A549 (cell line): ENCODE data around the gene UCP3. TPM values are rescaled to one million over a fixed set of nuclear protein-coding genes. Genes with fewer than 3 reads are reported as not detected.

Source experiments
- ATAC-seq, 2 experiments: fragments of 200-7000 bp in 1 of 2; fragments of >200 bp in 1 of 2; cut with Nextera tagmentation in 1 of 2; cut with Tn5 transposase in 1 of 2; 3 replicates each; pipeline versions ENCODE4 v1.8.0 to v1.9.1; 2018 to 2020; ENCODE audit warnings: mild to moderate bottlenecking in 1 of 2, moderate library complexity in 1 of 2
- CTCF ChIA-PET: fragments of 300-600 bp; sonication (Branson Sonifier 250); formaldehyde crosslinking; extraction: SDS; loops from one replicate; lab custom pipeline; 2021; ENCODE audit warnings: antibody characterized with exemption, inconsistent platforms; lab: Yijun Ruan, JAX
- POLR2A ChIA-PET: fragments of 350-600 bp; formaldehyde crosslinking; extraction: SDS; loops from one replicate; lab custom pipeline; 2021; ENCODE audit warnings: antibody characterized with exemption, inconsistent platforms; lab: Yijun Ruan, JAX
- DNase-seq, 2 experiments: peaks; one replicate each; pipeline versions ENCODE4 v3.0.0 to v3.0.0-alpha.2; 2011 to 2016; ENCODE audit warnings: low read depth in 1 of 2, low spot score in 1 of 2
- FAIRE-seq: peaks from 2 replicates; lab custom pipeline; 2011; peaks lifted over from hg19 to GRCh38; lab: Jason Lieb, UNC
- H3K27ac ChIP-seq, 2 experiments: fragments of >200 bp; sonication (Bioruptor Twin); formaldehyde crosslinking; 3 replicates each; pipeline ENCODE4 v1.5.1; 2016 to 2017
- H3K4me1 ChIP-seq: fragments of >200 bp; sonication (Bioruptor Twin); formaldehyde crosslinking; 3 replicates; pipeline ENCODE4 v1.6.1; 2016
- H3K4me2 ChIP-seq: fragments of >200 bp; sonication (Bioruptor Twin); formaldehyde crosslinking; 3 replicates; pipeline ENCODE4 v1.6.1; 2016
- H3K4me3 ChIP-seq: fragments of >200 bp; sonication (Bioruptor Twin); formaldehyde crosslinking; 3 replicates; pipeline ENCODE4 v1.5.1; 2016
- H3K9me3 ChIP-seq: fragments of >200 bp; sonication (Bioruptor Twin); formaldehyde crosslinking; 3 replicates; pipeline ENCODE4 v1.6.1; 2016
- BCL3 ChIP-seq: fragments of >200 bp; sonication (Bioruptor Twin); formaldehyde crosslinking; IDR thresholded peaks from 3 replicates; pipeline ENCODE4 v1.6.1; 2016
- CEBPB ChIP-seq, 2 experiments: fragments of >200 bp in 1 of 2; sonication (Bioruptor Twin) in 1 of 2; formaldehyde crosslinking in 1 of 2; IDR thresholded peaks; 2 replicates each; pipeline ENCODE4 v1.6.1; 2012 to 2016
- ELK1 ChIP-seq: fragments of 150-350 bp; IDR thresholded peaks from 2 replicates; pipeline ENCODE4 v1.6.1; 2014; ENCODE audit warnings: low read depth, mild to moderate bottlenecking, low read length
- ESRRA ChIP-seq: fragments of 150-350 bp; IDR thresholded peaks from 2 replicates; pipeline ENCODE4 v1.6.1; 2014; ENCODE audit warnings: mild to moderate bottlenecking, low read length, borderline replicate concordance
- FOSB ChIP-seq: fragments of 250-450 bp; sonication (Bioruptor Pico); IDR thresholded peaks from 2 replicates; pipeline ENCODE4 v1.5.0; 2020; ENCODE audit warnings: mild to moderate bottlenecking, moderate library complexity
- GATA3 ChIP-seq: IDR thresholded peaks from 2 replicates; pipeline ENCODE4 v1.6.1; 2012; ENCODE audit warnings: borderline replicate concordance
- HEYL ChIP-seq: fragments of 250-450 bp; sonication (Bioruptor Pico); IDR thresholded peaks from 2 replicates; pipeline ENCODE4 v1.8.0; 2021; ENCODE audit warnings: mild to moderate bottlenecking, moderate library complexity
- HMGXB4 ChIP-seq: fragments of 250-450 bp; sonication (Bioruptor Pico); IDR thresholded peaks from 2 replicates; pipeline ENCODE4 v1.5.0; 2021; ENCODE audit warnings: mild to moderate bottlenecking, moderate library complexity, borderline replicate concordance
- HOXA7 ChIP-seq: fragments of 250-450 bp; sonication (Bioruptor Pico); IDR thresholded peaks from 2 replicates; pipeline ENCODE4 v1.5.0; 2020; ENCODE audit warnings: mild to moderate bottlenecking, moderate library complexity
- HOXB13 ChIP-seq: fragments of 250-450 bp; sonication (Bioruptor Pico); IDR thresholded peaks from 2 replicates; pipeline ENCODE4 v1.5.0; 2020; ENCODE audit warnings: low read depth, mild to moderate bottlenecking, moderate library complexity
- HOXB5 ChIP-seq: fragments of 250-450 bp; sonication (Bioruptor Pico); IDR thresholded peaks from 2 replicates; pipeline ENCODE4 v1.5.0; 2020; ENCODE audit warnings: mild to moderate bottlenecking, moderate library complexity
- JUNB ChIP-seq: fragments of >200 bp; sonication (Bioruptor Twin); formaldehyde crosslinking; IDR thresholded peaks from 2 replicates; pipeline ENCODE4 v1.6.1; 2016
- KDM1A ChIP-seq: fragments of 200-600 bp; sonication (generic); IDR thresholded peaks from 2 replicates; pipeline ENCODE4 v1.6.1; 2016; ENCODE audit warnings: low read depth, mild to moderate bottlenecking
- MAX ChIP-seq: IDR thresholded peaks from 2 replicates; pipeline ENCODE4 v1.6.1; 2012
- MYC ChIP-seq: IDR thresholded peaks from 2 replicates; pipeline ENCODE4 v1.6.1; 2012; ENCODE audit warnings: mild to moderate bottlenecking, inconsistent platforms, low read length, improper control_type of control experiment, borderline replicate concordance
- NFE2L2 ChIP-seq: fragments of 150-350 bp; conservative IDR thresholded peaks from 2 replicates; pipeline ENCODE4 v1.6.1; 2014; ENCODE audit warnings: low read length
- NPAS2 ChIP-seq: fragments of 250-450 bp; sonication (Bioruptor Pico); IDR thresholded peaks from 2 replicates; pipeline ENCODE4 v1.8.0; 2022; ENCODE audit warnings: mild to moderate bottlenecking, moderate library complexity, borderline replicate concordance
- NR3C1 ChIP-seq: fragments of >200 bp; sonication (Bioruptor Twin); formaldehyde crosslinking; IDR thresholded peaks from 3 replicates; pipeline ENCODE4 v1.6.1; 2017
- PBX3 ChIP-seq: IDR thresholded peaks from 2 replicates; pipeline ENCODE4 v1.6.1; 2012
- PHF8 ChIP-seq: fragments of 200-600 bp; sonication (generic); IDR thresholded peaks from 2 replicates; pipeline ENCODE4 v1.6.1; 2016; ENCODE audit warnings: low read depth, mild to moderate bottlenecking, antibody characterized with exemption, moderate library complexity, borderline replicate concordance
- POLR2A ChIP-seq: IDR thresholded peaks from 2 replicates; pipeline ENCODE4 v1.6.1; 2012; ENCODE audit warnings: mild to moderate bottlenecking, low read length
- RAD21 ChIP-seq, 2 experiments: fragments of >200 bp in 1 of 2; sonication (Bioruptor Twin) in 1 of 2; formaldehyde crosslinking in 1 of 2; IDR thresholded peaks in 1 of 2; conservative IDR thresholded peaks in 1 of 2; 2 replicates in 1 of 2; 3 replicates in 1 of 2; pipeline ENCODE4 v1.6.1; 2012 to 2018; ENCODE audit warnings: inconsistent platforms in 1 of 2
- REST ChIP-seq: fragments of 200-600 bp; sonication (generic); IDR thresholded peaks from 2 replicates; pipeline ENCODE4 v1.6.1; 2016; ENCODE audit warnings: antibody characterized with exemption, mild to moderate bottlenecking, moderate library complexity
- RFX5 ChIP-seq: fragments of 450-650 bp; IDR thresholded peaks from 2 replicates; pipeline ENCODE4 v1.7.1; 2014; ENCODE audit warnings: antibody characterized with exemption, mild to moderate bottlenecking, moderate library complexity
- TP53 ChIP-seq: fragments of 250-450 bp; sonication (Bioruptor Pico); IDR thresholded peaks from 2 replicates; pipeline ENCODE4 v1.5.0; 2021; ENCODE audit warnings: mild to moderate bottlenecking, moderate library complexity
- ZFP36 ChIP-seq: fragments of 450-650 bp; IDR thresholded peaks from 2 replicates; pipeline ENCODE4 v1.6.1; 2014; ENCODE audit warnings: borderline replicate concordance; ENCODE audit not compliant: partially characterized antibody
- WGBS: methylation state at CpG from one replicate; pipeline ENCODE4 v1.1.6; 2017; ENCODE audit errors: missing lambda C conversion rate; 5-methylcytosine and 5-hydroxymethylcytosine counted together
- polyA plus RNA-seq, 4 experiments: library from polyadenylated mRNA; depleted of rRNA in 3 of 4; stranded (reverse); fragments of >200 nt; fragmentation: RNase III in 1 of 4; extraction: RNeasy Plus Mini Kit Qiagen cat#74134 plus additional on column Dnase treatment in 1 of 4; gene quantifications; 2 replicates in 3 of 4; 3 replicates in 1 of 4; pipeline ENCODE4 v1.2.3, GENCODE V29; 2011 to 2017

Gene UCP3
- polyA plus RNA-seq, 2 of the 4 experiments (the other 2 are of a cell fraction), result 1.3 to 1.5 TPM

- TF ChIP-seq REST, result no peak
Measured at GRCh38 chr11:73972187-73972586, 36.7 kb downstream of the UCP3 start (continued).

GRCh38 chr11:73971175-73971719, 37.6 kb downstream of the UCP3 start:
- no peak overlapping the region for H3K27ac ChIP-seq
- FAIRE-seq, result no peak
- CTCF ChIA-PET, result interaction anchor here (1.9 kb wide), 1 partner anchor 8 kb away, joined by 14 read pairs; no protein-coding TSS in a partner anchor
- no peak overlapping the region for H3K4me3 ChIP-seq
- H3K9me3 ChIP-seq, result no peaks in the 10 kb centered on the region
- no peak for DNase-seq
- POLR2A ChIA-PET, result no interaction called here
- no peak for ATAC-seq
- 85% methylated on average over 6 of the region's 6 CpGs for WGBS
- no peak overlapping the region for H3K4me2 ChIP-seq
- TF ChIP-seq NR3C1 (no peak), HMGXB4 (no peak), RAD21 (conservative IDR thresholded peaks at IDR 0.05 in 1 of 2, IDR thresholded peaks at IDR 0.05 in 1 of 2) (no peak), MYC (no peak), PBX3 (no peak), TP53 (CRISPR knock-in tag) (no peak), RFX5 (no peak), ZFP36 (no peak)
- H3K4me1 ChIP-seq, result peaks cover 6% of the 10 kb centered on the region; the same call in 2 of the 3 replicates

GRCh38 chr11:73969991-73970800, 38.7 kb downstream of the UCP3 start:
- 89% methylated on average over 13 of the region's 13 CpGs for WGBS
- CTCF ChIA-PET, result interaction anchor here (0.9 to 1.1 kb wide), 2 partner anchors 9 to 479 kb away, joined by 3 to 4 read pairs; no protein-coding TSS in a partner anchor
- Histone ChIP-seq H3K4me1 (peaks cover 8% of the 10 kb centered on the region; the same call in 2 of the 3 replicates), H3K9me3 (no peaks in the 10 kb centered on the region), H3K4me3 (no peak overlapping the region), H3K27ac (no peak overlapping the region), H3K4me2 (no peak overlapping the region)
- DNase-seq (no peak), ATAC-seq (peak; percentile 9 to 15; a peak in 2 of 6 replicates), FAIRE-seq (no peak)
- POLR2A ChIA-PET, result no interaction called here
- no peak for TF ChIP-seq CEBPB (IDR thresholded peaks at IDR 0.05)
- no peak for TF ChIP-seq ELK1
- no peak for TF ChIP-seq MAX
- TF ChIP-seq HEYL (CRISPR knock-in tag), result no peak
- TF ChIP-seq BCL3, result no peak
- no peak for TF ChIP-seq JUNB
- TF ChIP-seq FOSB (CRISPR knock-in tag), result no peak
- TF ChIP-seq NPAS2 (CRISPR knock-in tag), result no peak
- no peak for TF ChIP-seq NFE2L2
- TF ChIP-seq NR3C1, result no peak
- no peak for TF ChIP-seq ESRRA
- no peak for TF ChIP-seq GATA3
- no peak for TF ChIP-seq KDM1A
- no peak for TF ChIP-seq HOXA7 (CRISPR knock-in tag)
- no peak for TF ChIP-seq HOXB5 (CRISPR knock-in tag)
- TF ChIP-seq POLR2A, result no peak
- no peak for TF ChIP-seq RAD21 (conservative IDR thresholded peaks at IDR 0.05 in 1 of 2, IDR thresholded peaks at IDR 0.05 in 1 of 2)
- no peak for TF ChIP-seq HOXB13 (CRISPR knock-in tag)
- TF ChIP-seq PHF8, result no peak
